GM21360 (cell line): ENCODE data around the gene LAMTOR2.
A peak's percentile ranks its signal among the peaks of the same experiment; 100 is the strongest.
"Not testable (repeated sequence)": the region's sequence is repeated elsewhere in the genome, so short reads cannot be mapped to it uniquely, and the experiment has no call there.

Experiments used
- ATAC-seq: cut with Tn5 transposase; IDR thresholded peaks from one replicate; pipeline ENCODE4 v1.9.1; 2021; ENCODE audit warnings: mild to moderate bottlenecking, moderate library complexity; ENCODE audit not compliant: unreplicated experiment

LAMTOR2 gene

DNA sequence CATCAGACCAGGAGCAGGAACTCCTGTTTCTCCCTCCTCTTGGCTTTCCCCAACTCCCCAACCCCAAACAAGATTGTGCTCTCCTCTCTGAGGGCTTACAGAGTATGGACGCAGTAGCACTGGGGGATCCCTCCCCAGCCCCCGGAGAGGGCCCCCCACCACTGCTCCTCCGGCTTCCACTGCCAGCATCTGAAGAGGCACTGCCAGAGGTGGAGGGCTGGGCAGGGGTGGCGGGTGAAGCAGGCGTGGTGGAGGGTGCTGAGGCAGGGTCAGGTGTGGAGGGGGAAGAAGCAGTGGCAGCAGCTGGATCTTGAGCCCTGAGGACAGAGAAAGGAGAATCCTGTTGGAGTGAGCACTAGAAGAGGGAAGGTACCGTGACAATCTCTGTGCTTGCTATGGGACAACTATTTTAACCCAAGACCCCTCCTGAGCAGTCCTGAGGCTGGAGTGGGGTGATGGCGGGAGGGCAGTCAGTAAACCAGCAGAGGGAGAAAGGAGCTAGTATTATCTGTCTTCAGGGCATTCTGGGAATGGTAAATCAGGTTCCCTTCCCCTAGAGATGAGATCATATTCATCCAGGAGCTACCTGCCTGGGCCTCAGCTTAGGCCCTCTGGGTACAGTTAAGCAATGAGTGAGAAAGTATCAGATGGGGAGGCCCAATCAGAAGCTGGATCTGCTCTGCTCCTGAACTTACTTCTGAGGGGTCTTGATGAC, 3.4 kb upstream of the LAMTOR2 start:
- ATAC-seq: no peak

DNA sequence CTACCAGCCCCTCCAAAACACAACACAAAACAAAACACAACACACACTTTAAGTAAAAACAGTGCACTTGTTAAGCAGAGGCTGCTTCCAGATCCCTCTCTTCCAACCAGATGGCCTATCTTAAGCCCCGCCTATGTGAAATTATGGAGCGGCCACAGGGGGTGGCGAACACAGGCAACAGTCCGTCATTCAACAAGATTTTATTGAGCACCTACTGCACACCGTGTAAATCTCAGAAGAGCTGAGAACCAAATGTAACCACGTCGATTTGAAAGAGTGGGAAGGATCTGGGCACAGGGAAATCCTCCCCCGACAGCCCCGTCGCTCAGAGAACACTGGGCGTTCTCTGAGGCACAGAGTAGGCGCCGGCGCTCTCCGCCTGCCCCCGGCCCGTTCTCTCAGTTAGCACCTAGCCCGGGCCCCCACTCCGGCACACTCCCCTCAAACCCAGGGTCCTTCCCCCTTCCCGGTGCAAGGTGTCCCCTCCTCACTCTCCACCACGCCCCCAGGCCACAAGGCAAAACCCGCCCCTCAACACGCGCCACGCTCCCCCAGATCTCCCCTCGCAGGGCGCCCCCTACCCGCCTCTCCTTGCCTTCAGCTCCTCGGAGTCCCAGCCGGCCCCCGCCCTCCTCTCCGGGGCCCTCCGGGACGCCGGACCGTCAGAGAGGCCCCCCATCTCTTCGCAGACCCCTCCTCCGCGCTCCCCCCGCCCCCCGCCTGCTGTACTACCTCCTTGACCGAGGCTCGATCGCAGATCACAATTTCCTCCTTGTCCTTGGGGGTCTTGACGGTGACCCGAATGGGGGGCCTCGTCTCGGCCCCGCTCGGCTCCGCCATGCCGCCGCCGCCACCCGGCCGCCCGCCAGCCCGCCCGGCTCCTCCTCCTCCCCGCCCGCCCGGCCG, 1.5 kb upstream of the LAMTOR2 start:
- ATAC-seq: no peak

DNA sequence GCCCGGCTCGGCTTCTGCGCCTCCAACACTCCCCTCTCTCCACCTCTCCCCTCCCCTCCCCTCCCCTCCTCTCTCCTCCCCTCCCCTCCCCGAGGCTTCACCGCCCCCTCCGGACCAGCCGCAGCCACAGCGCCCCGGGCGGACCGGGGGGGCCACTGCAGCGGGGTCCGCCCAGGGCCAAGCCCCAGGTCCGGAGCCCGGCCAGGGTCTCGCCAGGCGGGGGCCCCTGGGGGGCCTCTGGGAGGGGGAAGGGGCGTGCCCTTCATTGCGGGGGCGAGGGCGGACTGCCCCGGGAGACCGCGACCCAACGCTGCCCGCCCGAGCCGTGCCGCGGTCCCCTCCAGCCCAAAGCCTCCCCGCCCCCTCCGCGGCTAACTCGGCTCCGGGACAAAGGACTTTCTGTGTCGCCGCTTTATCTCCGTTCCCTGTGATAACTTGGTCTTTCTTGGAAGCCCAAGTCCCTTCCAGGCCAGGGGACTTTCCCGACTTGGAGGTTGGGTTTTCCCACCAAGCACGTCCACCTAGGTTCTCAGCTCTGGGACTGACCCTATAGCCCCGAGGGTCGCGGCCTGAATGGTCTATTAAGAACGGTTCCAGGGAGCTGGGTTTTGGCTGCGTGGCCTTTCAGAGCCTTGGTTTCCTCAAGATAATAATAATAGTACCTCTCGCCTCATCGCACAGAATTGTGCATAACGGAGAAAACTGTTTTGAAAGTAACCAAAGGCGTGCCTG, 648 bp upstream of the LAMTOR2 start, which contains the start of gene UBQLN4:
Gene UBQLN4 (minus strand): TSS at position 31 of the 732 bp plus-strand sequence. CDS start 97 bp downstream, outside the sequence.
- peak; percentile 52 for ATAC-seq

DNA sequence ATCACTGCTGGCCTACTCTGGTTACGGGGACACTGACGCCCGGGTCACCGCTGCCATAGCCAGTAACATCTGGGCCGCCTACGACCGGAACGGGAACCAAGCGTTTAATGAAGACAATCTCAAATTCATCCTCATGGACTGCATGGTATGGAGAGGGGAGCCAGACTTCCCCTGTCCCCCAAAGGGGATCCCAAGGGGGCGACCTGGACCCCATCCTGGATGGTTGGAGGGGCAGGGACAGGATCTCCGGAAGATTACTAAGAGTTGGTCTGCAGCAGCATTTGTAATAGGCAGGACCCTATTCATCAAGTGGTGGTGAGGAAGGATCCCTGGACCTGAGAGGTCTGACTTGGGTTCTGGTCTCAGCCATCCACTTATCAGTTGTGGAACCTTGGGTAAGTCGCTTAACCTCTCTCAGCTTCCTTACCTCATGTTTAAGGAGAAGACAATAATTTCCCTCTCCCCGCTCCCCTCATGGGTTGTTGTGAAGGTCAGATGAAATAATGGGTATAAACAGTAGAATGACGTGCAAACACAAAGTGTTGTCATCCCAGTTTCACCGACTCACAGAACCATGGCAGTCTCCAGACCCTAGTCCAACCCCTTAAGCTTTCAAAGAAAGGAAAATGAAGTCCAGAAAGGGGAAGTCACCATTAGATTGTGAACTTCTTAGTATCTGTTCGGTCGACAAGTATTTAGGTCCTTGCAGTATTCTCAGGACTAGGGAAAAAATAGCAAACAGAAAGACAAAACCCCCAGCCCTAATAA, 883 bp downstream of the LAMTOR2 start:
- ATAC-seq: no peak

DNA sequence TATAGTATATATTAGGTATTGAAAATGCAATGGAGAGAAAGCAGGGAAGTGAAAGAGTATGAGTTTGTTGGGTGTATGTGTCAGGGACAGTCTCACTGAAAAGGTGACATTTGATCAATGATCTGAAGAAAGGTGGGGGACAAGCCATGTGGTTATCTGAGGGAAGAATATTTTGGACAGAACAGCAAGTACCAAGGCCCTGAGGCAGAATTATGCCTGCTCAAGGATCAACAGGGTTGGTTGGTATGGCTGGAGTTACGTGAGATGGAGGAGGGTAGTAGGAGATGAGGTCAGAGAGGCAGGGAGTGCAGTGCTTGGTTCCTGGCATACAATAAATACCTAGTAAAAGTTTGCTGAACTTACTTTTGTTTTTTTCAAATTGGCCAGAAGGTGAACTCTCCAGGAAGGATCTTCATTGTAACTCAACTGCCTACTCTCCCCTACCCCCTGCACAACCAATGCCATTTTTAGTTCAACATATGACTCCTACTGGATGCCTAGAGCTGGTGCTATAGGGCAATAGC, 1.8 kb downstream of the LAMTOR2 start:
- no peak for ATAC-seq

DNA sequence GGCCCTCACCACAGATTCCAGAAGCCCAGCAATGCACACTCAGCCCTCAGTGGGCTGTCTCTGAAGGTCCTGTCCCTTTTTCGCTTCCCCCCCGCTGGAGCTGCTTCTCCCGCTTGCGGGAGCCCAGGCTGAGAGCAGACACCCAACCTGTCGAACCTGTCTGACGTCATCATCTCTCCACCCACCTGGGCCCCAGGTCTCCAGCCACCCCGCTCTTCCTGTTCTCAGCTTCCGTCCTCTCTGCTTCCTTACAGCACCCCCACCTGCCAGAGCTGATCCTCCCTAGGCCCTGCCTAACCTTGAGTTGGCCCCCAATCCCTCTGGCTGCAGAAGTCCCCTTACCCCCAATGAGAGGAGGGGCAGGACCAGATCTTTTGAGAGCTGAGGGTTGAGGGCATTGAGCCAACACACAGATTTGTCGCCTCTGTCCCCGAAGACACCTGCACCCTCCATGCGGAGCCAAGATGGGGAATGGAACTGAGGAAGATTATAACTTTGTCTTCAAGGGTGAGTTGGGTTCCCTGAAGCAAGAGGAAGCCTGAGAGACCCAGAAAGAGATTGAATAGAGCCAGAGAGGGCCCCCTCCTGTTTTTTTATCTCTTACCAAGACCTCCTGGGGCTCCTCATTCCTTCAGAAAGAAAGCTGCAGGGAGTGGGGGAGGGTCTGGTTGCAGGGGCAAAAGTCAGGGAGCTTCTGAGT, 6.5 kb downstream of the LAMTOR2 start, which contains the start of gene RAB25:
Gene RAB25 (plus strand): TSS at position 224 of the 700 bp plus-strand sequence. CDS start 241 bp downstream, at position 465.
- ATAC-seq: no peak

DNA sequence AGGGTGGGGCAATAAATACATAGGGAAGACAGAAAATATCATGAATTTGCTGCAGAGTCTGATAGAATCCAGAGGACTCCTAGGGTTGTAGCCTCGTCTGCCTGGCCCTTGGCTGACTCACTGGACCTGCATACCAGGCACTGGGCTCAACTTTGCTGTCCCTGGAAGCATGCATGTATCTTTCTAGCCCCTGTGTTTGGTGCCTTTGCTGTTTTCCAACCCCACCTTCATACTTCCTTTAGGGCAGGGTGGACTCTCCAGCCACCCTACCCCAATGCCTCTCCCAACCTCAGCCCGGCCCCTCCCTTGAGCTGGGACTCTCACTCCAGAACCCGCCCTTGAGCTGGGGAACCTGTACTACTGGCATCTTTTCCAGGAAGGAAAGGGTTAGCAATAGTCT, 7.6 kb downstream of the LAMTOR2 start:
- no peak for ATAC-seq

DNA sequence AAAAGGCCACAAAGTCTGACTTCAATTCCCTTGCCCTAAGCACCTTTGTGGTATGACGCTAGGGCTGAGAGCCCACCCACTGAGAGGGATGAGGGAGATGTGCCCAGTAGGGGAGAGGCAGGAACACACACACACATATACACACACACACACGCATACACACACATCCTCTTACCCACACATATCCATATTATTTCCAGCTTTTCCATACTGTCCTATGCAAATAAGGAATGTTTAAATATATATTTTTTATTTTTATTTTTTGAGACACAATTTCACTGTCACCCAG, 9.4 kb downstream of the LAMTOR2 start:
- no peak for ATAC-seq

DNA sequence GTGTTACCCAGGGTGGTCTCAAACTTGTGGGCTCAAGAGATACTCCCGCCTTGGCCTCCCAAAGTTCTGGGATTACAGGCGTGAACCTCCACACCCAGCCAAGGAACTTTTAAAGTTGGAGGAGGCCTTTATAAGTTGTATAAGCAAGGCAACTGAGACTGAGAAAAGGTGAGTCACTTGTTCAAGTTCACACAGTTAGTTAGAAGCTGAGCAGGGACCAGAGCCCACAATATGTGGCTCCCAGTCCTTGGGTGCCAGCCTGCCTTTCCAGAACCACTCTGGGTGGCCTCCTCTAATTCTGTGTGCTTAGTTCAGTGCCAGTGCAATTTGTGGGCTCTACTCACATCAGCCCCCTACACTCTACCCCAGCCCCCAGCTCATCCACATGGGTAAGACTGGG, 10.0 kb downstream of the LAMTOR2 start:
- ATAC-seq: no peak

DNA sequence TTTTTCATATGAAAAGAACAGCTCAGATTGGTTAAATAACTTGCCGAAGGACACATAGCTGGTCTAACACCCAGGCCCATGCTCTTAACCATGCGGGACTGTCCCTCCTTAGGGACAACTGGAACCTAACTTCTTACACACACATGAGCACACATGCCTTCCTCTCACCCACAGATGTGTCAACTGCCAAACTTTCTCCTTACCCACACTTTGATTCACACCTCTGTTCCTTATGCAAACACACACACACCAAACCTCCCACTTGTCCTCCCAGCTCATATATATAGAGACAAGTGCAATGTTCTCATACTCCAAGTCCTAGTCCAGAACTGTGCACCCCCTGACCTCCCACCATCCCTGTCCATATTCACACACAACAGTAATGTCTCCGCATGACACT, 10.6 kb downstream of the LAMTOR2 start:
- ATAC-seq: no peak

DNA sequence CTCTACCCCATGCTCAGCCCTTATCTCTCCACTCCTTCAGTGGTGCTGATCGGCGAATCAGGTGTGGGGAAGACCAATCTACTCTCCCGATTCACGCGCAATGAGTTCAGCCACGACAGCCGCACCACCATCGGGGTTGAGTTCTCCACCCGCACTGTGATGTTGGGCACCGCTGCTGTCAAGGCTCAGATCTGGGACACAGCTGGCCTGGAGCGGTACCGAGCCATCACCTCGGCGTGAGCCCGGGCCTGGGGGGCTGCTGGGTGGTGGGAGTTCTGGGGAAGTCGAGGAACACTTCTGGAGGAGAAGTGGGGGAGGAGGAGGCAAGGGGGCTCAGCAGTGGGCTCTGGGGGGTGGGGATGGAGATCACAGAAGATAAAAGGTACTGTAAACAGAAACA, 11.3 kb downstream of the LAMTOR2 start:
- ATAC-seq: no peak

DNA sequence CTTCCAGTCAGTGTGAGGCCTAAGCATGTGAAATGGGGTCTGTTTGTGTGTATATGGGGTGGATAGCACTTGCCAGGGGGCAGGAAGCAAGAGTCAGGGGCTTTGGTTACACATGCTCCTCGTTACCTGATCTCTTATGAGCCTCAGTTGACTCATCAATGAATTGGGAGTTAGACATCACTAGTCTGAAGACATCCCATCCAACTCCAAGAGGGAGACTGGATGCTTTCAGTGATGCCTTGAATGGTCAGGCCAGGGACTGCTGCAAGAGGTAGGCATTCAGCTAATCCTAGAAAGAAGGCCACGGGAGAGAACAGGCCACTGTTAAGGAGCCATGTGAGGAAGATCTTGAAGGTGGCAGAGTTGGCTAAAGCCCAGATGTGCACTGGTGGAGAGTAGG, 12.7 kb downstream of the LAMTOR2 start:
- ATAC-seq: no peak

DNA sequence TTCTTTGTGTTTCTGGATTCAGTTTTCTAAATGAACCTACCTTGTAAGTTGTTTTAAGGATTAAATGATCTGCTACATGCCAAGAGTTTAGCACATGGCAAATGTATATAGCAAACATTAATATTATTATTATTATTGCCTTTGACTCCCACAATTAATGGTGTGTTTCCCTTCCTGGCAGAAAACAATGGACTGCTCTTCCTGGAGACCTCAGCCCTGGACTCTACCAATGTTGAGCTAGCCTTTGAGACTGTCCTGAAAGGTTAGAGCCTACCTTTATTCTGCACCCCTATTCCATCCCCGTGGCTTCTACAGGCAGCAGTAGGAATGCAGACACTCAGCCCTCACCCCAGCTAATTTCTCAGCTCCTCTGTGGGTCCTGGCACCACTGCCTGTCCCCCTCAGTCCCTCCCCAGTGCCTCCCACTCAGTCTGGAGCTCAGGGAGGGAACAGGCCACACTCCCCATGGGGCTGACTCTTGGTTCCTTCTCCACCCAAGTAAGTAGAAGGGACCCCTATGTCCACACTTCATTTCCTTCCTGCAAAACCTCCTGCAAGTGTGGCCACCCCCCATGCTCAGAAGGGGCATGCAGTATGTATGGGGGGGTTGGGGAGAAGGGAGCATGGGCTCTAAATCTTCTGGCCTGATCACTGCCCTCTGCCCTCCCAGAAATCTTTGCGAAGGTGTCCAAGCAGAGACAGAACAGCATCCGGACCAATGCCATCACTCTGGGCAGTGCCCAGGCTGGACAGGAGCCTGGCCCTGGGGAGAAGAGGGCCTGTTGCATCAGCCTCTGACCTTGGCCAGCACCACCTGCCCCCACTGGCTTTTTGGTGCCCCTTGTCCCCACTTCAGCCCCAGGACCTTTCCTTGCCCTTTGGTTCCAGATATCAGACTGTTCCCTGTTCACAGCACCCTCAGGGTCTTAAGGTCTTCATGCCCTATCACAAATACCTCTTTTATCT, 15.2 kb downstream of the LAMTOR2 start:
- no peak for ATAC-seq

DNA sequence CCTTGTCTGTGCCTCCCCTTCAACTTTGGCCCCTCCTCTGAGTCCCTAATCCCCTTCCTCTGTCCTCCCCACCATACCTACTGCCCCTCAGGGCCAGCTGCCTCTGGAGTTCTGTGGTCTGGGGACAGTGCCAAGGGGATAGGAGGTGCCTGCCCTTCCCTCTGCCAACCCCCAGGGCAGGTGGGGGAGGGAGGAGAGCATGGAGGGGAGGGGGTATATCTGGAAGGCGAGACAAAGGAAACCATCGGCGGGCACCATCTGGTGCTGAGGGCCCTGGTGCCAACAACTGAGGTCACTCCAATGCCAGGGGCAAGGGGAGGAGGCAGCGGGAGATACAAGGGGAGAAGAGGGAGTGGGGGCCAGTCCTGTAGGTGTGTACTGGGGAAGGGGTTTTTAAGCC, 16.0 kb downstream of the LAMTOR2 start:
- ATAC-seq: no peak

DNA sequence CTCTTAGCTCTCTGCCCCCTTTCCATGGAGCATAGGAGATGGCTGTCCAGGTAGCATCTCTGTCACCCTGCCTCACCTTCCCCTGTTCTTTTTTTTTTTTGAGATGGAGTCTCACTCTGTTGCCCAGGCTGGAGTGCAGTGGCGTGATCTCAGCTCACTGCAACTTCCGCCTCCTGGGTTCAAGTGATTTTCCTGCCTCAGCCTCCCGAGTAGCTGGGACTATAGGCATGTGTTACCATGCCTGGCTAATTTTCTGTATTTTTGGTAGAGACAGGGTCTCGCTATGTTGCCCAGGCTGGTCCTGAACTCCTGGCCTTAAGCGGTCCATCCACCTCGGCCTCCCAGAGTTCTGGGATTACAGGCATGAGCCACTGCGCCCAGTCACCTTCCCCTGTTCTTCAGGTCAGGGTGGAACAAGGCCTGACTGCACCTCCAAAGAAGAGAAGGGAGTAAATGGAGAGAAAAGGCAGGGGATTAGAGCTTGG, 16.8 kb downstream of the LAMTOR2 start:
- ATAC-seq: not testable (repeated sequence)

DNA sequence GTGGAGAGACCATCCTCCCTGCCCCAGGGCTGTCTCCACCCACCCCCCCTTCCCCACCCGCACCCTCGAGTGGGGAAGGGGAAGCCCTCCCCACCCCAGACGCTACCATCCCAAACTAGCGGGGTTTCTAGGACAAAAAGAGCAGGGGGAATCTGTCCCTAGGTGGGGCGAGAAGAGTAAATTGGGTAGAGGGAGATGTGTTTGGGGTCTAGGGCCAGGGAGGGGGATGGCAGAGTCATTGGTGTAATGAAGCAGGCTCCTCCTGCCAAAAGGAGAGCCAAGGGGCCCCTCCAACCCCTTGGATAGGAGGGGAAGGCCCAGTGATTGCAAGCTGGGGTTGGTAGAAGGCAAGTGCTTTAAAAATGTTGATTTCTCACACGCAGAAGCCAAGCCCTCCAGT, 17.7 kb downstream of the LAMTOR2 start:
- no peak for ATAC-seq

DNA sequence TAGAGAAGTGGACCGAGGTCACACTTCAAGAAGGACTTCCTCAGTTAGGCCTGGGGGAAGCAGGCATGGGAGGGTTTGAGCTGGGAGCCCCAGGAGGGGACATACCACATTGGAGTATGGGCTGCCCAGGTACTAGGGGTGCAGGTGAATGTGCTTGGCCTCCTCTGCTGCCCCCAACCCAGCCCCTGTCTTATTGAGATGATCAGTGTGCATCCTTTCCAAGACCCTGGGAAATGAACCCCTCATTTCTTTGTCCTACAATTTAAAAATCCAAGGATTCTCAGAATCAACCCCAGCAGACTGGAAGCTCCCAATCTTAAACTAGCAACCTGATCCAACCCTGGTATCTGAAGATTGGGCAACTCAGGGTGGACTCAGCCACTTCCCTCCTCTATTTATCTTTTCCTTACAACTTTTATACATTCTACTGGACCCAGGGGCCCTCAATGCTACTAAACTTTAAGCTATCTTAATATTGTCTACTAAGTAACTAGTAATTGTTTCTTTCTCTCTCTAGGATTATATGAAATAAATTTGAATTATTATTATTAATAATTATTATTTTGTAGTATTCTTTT, 18.6 kb downstream of the LAMTOR2 start:
- no peak for ATAC-seq

DNA sequence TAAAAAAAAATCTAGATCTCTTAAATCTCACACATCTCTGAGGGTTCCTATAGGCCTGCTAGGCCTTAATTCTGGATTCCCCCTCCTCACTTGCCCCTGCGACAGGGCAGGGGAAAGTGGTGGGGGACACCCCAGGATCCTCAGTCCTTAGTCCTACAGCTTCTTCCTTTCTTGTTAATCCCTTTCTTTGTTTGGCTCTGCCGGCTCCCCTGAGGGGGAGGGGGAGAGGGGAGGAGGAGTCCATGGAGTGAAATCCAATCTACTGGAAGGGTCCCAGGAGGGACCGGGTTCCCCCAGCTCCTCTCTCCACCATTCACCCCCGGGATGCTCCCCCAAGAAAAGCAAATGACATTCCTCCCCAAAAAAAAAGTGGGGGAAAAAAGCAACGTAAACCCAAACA, 19.2 kb downstream of the LAMTOR2 start:
- ATAC-seq: no peak
